ENCODE results near the gene INPP5E.

- TF ChIP-seq CTCF (IDR thresholded peaks at IDR 0.05): no peak
- TF ChIP-seq ZFX (IDR thresholded peaks at IDR 0.05; ENCODE audit: borderline replicate concordance): no peak
Observed at GRCh38 chr9:136460772-136461325, 21.2 kb upstream of the INPP5E start.
